ENCODE measurements around the gene SDK2. TPM values are rescaled to one million over a fixed set of nuclear protein-coding genes. Genes with fewer than 3 reads are reported as not detected.

The SDK2 gene
- total and polyA plus RNA-seq, 2 experiments from 2014 or later: 0.74 to 5.1 TPM

- H3K27me3 Mint-ChIP-seq (ENCODE audit: insufficient read depth, low read depth, poor library complexity): peaks cover 15% of the 10 kb centered on the region
- Histone ChIP-seq H4K20me1 (replicated peaks; ENCODE audit: insufficient read depth) (no peaks in the 10 kb centered on the region), H3K4me1 (ENCODE audit: insufficient read depth) (no peaks in the 10 kb centered on the region), H3K27ac (ENCODE audit: low read depth) (no peak overlapping the region), H3K79me2 (replicated peaks; ENCODE audit: insufficient read depth) (no peaks in the 10 kb centered on the region), H3F3A (replicated peaks; ENCODE audit: low read depth) (no peaks in the 10 kb centered on the region), H3K27me3 (ENCODE audit: insufficient read depth) (no peaks in the 10 kb centered on the region), H2AFZ (no peak overlapping the region), H3K4me2 (no peak overlapping the region), H3K9me2 (ENCODE audit: insufficient read depth) (no peaks in the 10 kb centered on the region), H3K36me3 (ENCODE audit: insufficient read depth) (no peaks in the 10 kb centered on the region), H3K4me3 (no peak overlapping the region)
- no peaks in the 10 kb centered on the region for H3K9me3 Mint-ChIP-seq
- DNase-seq (ENCODE audit: low spot score) (no peak), ATAC-seq (no peak)
- no peak overlapping the region for H3K4me3 Mint-ChIP-seq
- H3K36me3 Mint-ChIP-seq (ENCODE audit: low read depth): no peaks in the 10 kb centered on the region
- H3K4me1 Mint-ChIP-seq: peaks cover 6% of the 10 kb centered on the region; the same call in 1 of the 3 replicates
- TF ChIP-seq JUNB (IDR thresholded peaks at IDR 0.05; ENCODE audit: unreplicated experiment) (no peak), NANOG (IDR thresholded peaks at IDR 0.05; ENCODE audit: borderline replicate concordance) (no peak), STAT1 (IDR thresholded peaks at IDR 0.05; ENCODE audit: unreplicated experiment) (no peak), EZH2phosphoT487 (IDR thresholded peaks at IDR 0.05; ENCODE audit: unreplicated experiment) (no peak), EZH2 (IDR thresholded peaks at IDR 0.05; ENCODE audit: low read depth, unreplicated experiment) (no peak), ETS1 (IDR thresholded peaks at IDR 0.05) (no peak), ZNF114 (CRISPR knock-in tag; IDR thresholded peaks at IDR 0.05) (no peak), ZNF462 (CRISPR knock-in tag; IDR thresholded peaks at IDR 0.05) (no peak), ZNF331 (CRISPR knock-in tag; IDR thresholded peaks at IDR 0.05; ENCODE audit: low read depth) (no peak), CTCF (conservative IDR thresholded peaks at IDR 0.05; ENCODE audit: low read depth in 2 of 2) (no peak), POLR2AphosphoS5 (IDR thresholded peaks at IDR 0.05; ENCODE audit: low read depth) (no peak), CREB1 (CRISPR knock-in tag; IDR thresholded peaks at IDR 0.05; ENCODE audit: low read depth) (no peak)
- TF ChIP-seq, protein P1, sequence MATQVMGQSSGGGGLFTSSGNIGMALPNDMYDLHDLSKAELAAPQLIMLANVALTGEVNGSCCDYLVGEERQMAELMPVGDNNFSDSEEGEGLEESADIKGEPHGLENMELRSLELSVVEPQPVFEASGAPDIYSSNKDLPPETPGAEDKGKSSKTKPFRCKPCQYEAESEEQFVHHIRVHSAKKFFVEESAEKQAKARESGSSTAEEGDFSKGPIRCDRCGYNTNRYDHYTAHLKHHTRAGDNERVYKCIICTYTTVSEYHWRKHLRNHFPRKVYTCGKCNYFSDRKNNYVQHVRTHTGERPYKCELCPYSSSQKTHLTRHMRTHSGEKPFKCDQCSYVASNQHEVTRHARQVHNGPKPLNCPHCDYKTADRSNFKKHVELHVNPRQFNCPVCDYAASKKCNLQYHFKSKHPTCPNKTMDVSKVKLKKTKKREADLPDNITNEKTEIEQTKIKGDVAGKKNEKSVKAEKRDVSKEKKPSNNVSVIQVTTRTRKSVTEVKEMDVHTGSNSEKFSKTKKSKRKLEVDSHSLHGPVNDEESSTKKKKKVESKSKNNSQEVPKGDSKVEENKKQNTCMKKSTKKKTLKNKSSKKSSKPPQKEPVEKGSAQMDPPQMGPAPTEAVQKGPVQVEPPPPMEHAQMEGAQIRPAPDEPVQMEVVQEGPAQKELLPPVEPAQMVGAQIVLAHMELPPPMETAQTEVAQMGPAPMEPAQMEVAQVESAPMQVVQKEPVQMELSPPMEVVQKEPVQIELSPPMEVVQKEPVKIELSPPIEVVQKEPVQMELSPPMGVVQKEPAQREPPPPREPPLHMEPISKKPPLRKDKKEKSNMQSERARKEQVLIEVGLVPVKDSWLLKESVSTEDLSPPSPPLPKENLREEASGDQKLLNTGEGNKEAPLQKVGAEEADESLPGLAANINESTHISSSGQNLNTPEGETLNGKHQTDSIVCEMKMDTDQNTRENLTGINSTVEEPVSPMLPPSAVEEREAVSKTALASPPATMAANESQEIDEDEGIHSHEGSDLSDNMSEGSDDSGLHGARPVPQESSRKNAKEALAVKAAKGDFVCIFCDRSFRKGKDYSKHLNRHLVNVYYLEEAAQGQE (IDR thresholded peaks at IDR 0.05; ENCODE audit: unreplicated experiment): no peak
- H3K27ac Mint-ChIP-seq: no peak overlapping the region
Measured at GRCh38 chr17:73386561-73386960, 257.7 kb downstream of the SDK2 start.
